ENCODE results near the gene LAMA2. TPM values are rescaled to one million over a fixed set of nuclear protein-coding genes. Genes with fewer than 3 reads are reported as not detected.

Gene LAMA2
- total RNA-seq, 2 donors from 2014 or later: 3.6 to 7.5 TPM

GRCh38 chr6:128963561-128963960 lies 80.6 kb downstream of the LAMA2 start:
- TF ChIP-seq CTCF (IDR thresholded peaks at IDR 0.05): no peak
- Histone ChIP-seq H3K27me3 (no peaks in the 10 kb centered on the region), H3K9ac (ENCODE audit: low read depth in 2 of 2, low read length in 2 of 2) (no peak overlapping the region), H3K4me3 (no peak overlapping the region), H3K9me3 (no peaks in the 10 kb centered on the region), H3K27ac (no peak overlapping the region), H3K4me1 (no peaks in the 10 kb centered on the region), H3K36me3 (no peaks in the 10 kb centered on the region)
- no peak for DNase-seq
- intact Hi-C loops (cut with DNase I): no loop called here

- intact Hi-C loops (cut with DNase I): no loop called here
Measured at GRCh38 chr6:128964233-128964755, 81.4 kb downstream of the LAMA2 start.

GRCh38 chr6:128964771-128965170 lies 81.8 kb downstream of the LAMA2 start:
- Histone ChIP-seq H3K27me3 (no peaks in the 10 kb centered on the region), H3K4me3 (no peak overlapping the region), H3K4me1 (no peaks in the 10 kb centered on the region), H3K9ac (ENCODE audit: low read depth in 2 of 2, low read length in 2 of 2) (no peak overlapping the region), H3K9me3 (no peaks in the 10 kb centered on the region), H3K27ac (no peak overlapping the region), H3K36me3 (no peaks in the 10 kb centered on the region)
- DNase-seq: no peak
- intact Hi-C loops (cut with DNase I): no loop called here
- no peak for TF ChIP-seq CTCF (IDR thresholded peaks at IDR 0.05)

More at GRCh38 chr6:128964233-128964755, 81.4 kb downstream of the LAMA2 start:
- H3K4me1 ChIP-seq: no peaks in the 10 kb centered on the region
- no peak overlapping the region for H3K9ac ChIP-seq (ENCODE audit: low read depth in 2 of 2, low read length in 2 of 2)
- DNase-seq: no peak
- H3K36me3 ChIP-seq: no peaks in the 10 kb centered on the region
- H3K27me3 ChIP-seq: no peaks in the 10 kb centered on the region
- no peaks in the 10 kb centered on the region for H3K9me3 ChIP-seq
- no peak overlapping the region for H3K4me3 ChIP-seq
- no peak overlapping the region for H3K27ac ChIP-seq
- TF ChIP-seq CTCF (IDR thresholded peaks at IDR 0.05): no peak

GRCh38 chr6:128966934-128967333 lies 84.0 kb downstream of the LAMA2 start:
- no peaks in the 10 kb centered on the region for H3K9me3 ChIP-seq
- H3K27me3 ChIP-seq: no peaks in the 10 kb centered on the region
- H3K27ac ChIP-seq: no peak overlapping the region
- no peak overlapping the region for H3K9ac ChIP-seq (ENCODE audit: low read depth in 2 of 2, low read length in 2 of 2)
- no peaks in the 10 kb centered on the region for H3K4me1 ChIP-seq
- no peak for TF ChIP-seq CTCF (IDR thresholded peaks at IDR 0.05)
- no peaks in the 10 kb centered on the region for H3K36me3 ChIP-seq
- H3K4me3 ChIP-seq: no peak overlapping the region
- DNase-seq: no peak
- intact Hi-C loops (cut with DNase I): no loop called here

- Histone ChIP-seq H3K9me3 (no peaks in the 10 kb centered on the region), H3K9ac (ENCODE audit: low read depth in 2 of 2, low read length in 2 of 2) (no peak overlapping the region), H3K27ac (no peak overlapping the region), H3K36me3 (no peaks in the 10 kb centered on the region), H3K4me1 (no peaks in the 10 kb centered on the region), H3K27me3 (no peaks in the 10 kb centered on the region), H3K4me3 (no peak overlapping the region)
- intact Hi-C loops (cut with DNase I): no loop called here
- no peak for TF ChIP-seq CTCF (IDR thresholded peaks at IDR 0.05)
- no peak for DNase-seq
Measured at GRCh38 chr6:128979071-128979470, 96.1 kb downstream of the LAMA2 start.

Data from colonic mucosa (tissue), 4 donors.